DMS153 (cell line): Measurements from ENCODE around the gene FAM131C.

Experiments used
- DNase-seq: peaks from one replicate; lab custom pipeline; 2025; lab: John Stamatoyannopoulos, UW

FAM131C gene

GRCh38 chr1:16101623-16102022 lies 28.2 kb upstream of the FAM131C start:
- DNase-seq, result no peak

- DNase-seq, result no peak
Observed at GRCh38 chr1:16099412-16099811, 26.0 kb upstream of the FAM131C start.

GRCh38 chr1:16095447-16095846 lies 22.0 kb upstream of the FAM131C start:
- DNase-seq, result no peak

GRCh38 chr1:16094453-16095158 lies 21.2 kb upstream of the FAM131C start:
- no peak for DNase-seq

GRCh38 chr1:16093611-16094010 lies 20.2 kb upstream of the FAM131C start:
- DNase-seq, result no peak

- no peak for DNase-seq
Observed at GRCh38 chr1:16092923-16093511, 19.6 kb upstream of the FAM131C start.

GRCh38 chr1:16092097-16092922 lies 18.9 kb upstream of the FAM131C start:
- DNase-seq, result no peak

GRCh38 chr1:16091296-16091695 lies 17.8 kb upstream of the FAM131C start:
- DNase-seq, result peak; percentile 13

GRCh38 chr1:16090076-16090826 lies 16.8 kb upstream of the FAM131C start:
- DNase-seq, result no peak

GRCh38 chr1:16088996-16089395 lies 15.5 kb upstream of the FAM131C start:
- DNase-seq, result no peak

GRCh38 chr1:16088351-16088911 lies 15.0 kb upstream of the FAM131C start:
- DNase-seq, result no peak

- DNase-seq, result no peak
Observed at GRCh38 chr1:16087733-16088132, 14.3 kb upstream of the FAM131C start.

- no peak for DNase-seq
Observed at GRCh38 chr1:16085522-16085921, 12.1 kb upstream of the FAM131C start.

- no peak for DNase-seq
Observed at GRCh38 chr1:16083486-16083885, 10.0 kb upstream of the FAM131C start.

GRCh38 chr1:16082283-16083038 lies 9.0 kb upstream of the FAM131C start:
- DNase-seq, result no peak

GRCh38 chr1:16081636-16082035 lies 8.2 kb upstream of the FAM131C start:
- no peak for DNase-seq

GRCh38 chr1:16080422-16081150 lies 7.1 kb upstream of the FAM131C start:
- no peak for DNase-seq

- DNase-seq, result peak; percentile 34
Observed at GRCh38 chr1:16078925-16079656, 5.6 kb upstream of the FAM131C start.

- no peak for DNase-seq
Observed at GRCh38 chr1:16077406-16078245, 4.2 kb upstream of the FAM131C start.
